Endothelial cell of umbilical vein (primary cell): Measurements from ENCODE around the gene FYN. TPM values are rescaled to one million over a fixed set of nuclear protein-coding genes. Genes with fewer than 3 reads are reported as not detected.
A peak's percentile ranks its signal among the peaks of the same experiment; 100 is the strongest.

Experiments
- BruUV-seq: library from RNA; stranded (reverse); fragments of 400-500 nt; replicated peaks from 2 replicates; lab custom pipeline; 2021; lab: Mats Ljungman, UMichigan
- CTCF ChIA-PET: fragments of 300-600, 350-600 bp; sonication (Branson Sonifier 250); formaldehyde crosslinking; loops from one replicate; lab custom pipeline; 2021; ENCODE audit warnings: antibody characterized with exemption, inconsistent platforms; lab: Charles Lee
- POLR2A ChIA-PET: fragments of 300-600, 350-600 bp; sonication (Branson Sonifier 250); formaldehyde crosslinking; loops from one replicate; lab custom pipeline; 2021; ENCODE audit warnings: antibody characterized with exemption, inconsistent platforms; lab: Charles Lee
- DNase-seq: peaks from one replicate; pipeline ENCODE4 v3.0.0-alpha.2; 2011; ENCODE audit warnings: low read depth, low spot score
- FAIRE-seq: peaks from 2 replicates; lab custom pipeline; 2011; peaks lifted over from hg19 to GRCh38; lab: Jason Lieb, UNC
- H2AFZ ChIP-seq: 2 replicates; pipeline ENCODE4 v1.6.0; 2012; ENCODE audit warnings: low read depth, low read length, control low read depth, inconsistent platforms
- H3K27ac ChIP-seq: 2 replicates; pipeline ENCODE4 v1.5.1; 2011; ENCODE audit warnings: low read depth, mild to moderate bottlenecking, control low read depth, low read length, moderate library complexity; ENCODE audit not compliant: insufficient read depth
- H3K27me3 ChIP-seq, 2 experiments: 2 replicates each; pipeline versions ENCODE4 v1.6.0 to v1.6.1; 2011; ENCODE audit warnings: low read length in 2 of 2, mixed read lengths in 1 of 2; ENCODE audit not compliant: control insufficient read depth in 2 of 2, insufficient read depth in 2 of 2
- H3K36me3 ChIP-seq, 2 experiments: 2 replicates in 1 of 2; 3 replicates in 1 of 2; pipeline ENCODE4 v1.5.1; 2011; ENCODE audit warnings: low read length in 2 of 2, mild to moderate bottlenecking in 1 of 2, moderate library complexity in 1 of 2; ENCODE audit not compliant: control insufficient read depth in 2 of 2, insufficient read depth in 2 of 2; ENCODE audit errors: extremely low read depth in 1 of 2
- H3K4me1 ChIP-seq: 3 replicates; pipeline ENCODE4 v1.5.1; 2011; ENCODE audit warnings: mild to moderate bottlenecking, low read length; ENCODE audit not compliant: control insufficient read depth, insufficient read depth; ENCODE audit errors: extremely low read depth
- H3K4me2 ChIP-seq: 2 replicates; pipeline ENCODE4 v1.6.1; 2011; ENCODE audit warnings: low read length, control low read depth, mixed read lengths; ENCODE audit not compliant: insufficient read depth
- H3K4me3 ChIP-seq, 3 experiments: fragments of 200-600 bp in 1 of 3; sonication (generic), shearing (Covaris generic) in 1 of 3; replicated peaks in 1 of 3; 2 replicates each; pipeline ENCODE4 v1.5.1; 2011 to 2016; ENCODE audit warnings: control low read depth in 3 of 3, low read length in 3 of 3, mild to moderate bottlenecking in 2 of 3, inconsistent platforms in 1 of 3, low read depth in 1 of 3, moderate library complexity in 1 of 3; ENCODE audit not compliant: insufficient read depth in 1 of 3
- H3K79me2 ChIP-seq: 2 replicates; pipeline ENCODE4 v1.6.0; 2012; ENCODE audit warnings: low read length, inconsistent platforms; ENCODE audit not compliant: control insufficient read depth, insufficient read depth
- H3K9ac ChIP-seq: replicated peaks from 2 replicates; pipeline ENCODE3; 2011; ENCODE audit warnings: low read length, control low read depth; ENCODE audit not compliant: insufficient read depth; ENCODE audit errors: extremely low read depth
- H3K9me1 ChIP-seq: replicated peaks from 3 replicates; pipeline ENCODE4 v1.6.0; 2011; ENCODE audit warnings: mild to moderate bottlenecking, low read length; ENCODE audit not compliant: control insufficient read depth, insufficient read depth; ENCODE audit errors: extremely low read depth
- H3K9me3 ChIP-seq: replicated peaks from 2 replicates; pipeline ENCODE4 v1.5.1; 2012; ENCODE audit warnings: low read length, inconsistent platforms; ENCODE audit not compliant: control insufficient read depth, insufficient read depth
- H4K20me1 ChIP-seq: replicated peaks from 2 replicates; pipeline ENCODE3; 2011; ENCODE audit warnings: mild to moderate bottlenecking, low read length; ENCODE audit not compliant: control insufficient read depth, insufficient read depth; ENCODE audit errors: extremely low read depth
- EZH2 ChIP-seq: IDR thresholded peaks from 2 replicates; pipeline ENCODE4 v1.6.1; 2012; ENCODE audit warnings: borderline replicate concordance, low read depth, mild to moderate bottlenecking, moderate library complexity, low read length, inconsistent platforms; ENCODE audit not compliant: severe bottlenecking
- FOS ChIP-seq: IDR thresholded peaks from 2 replicates; pipeline ENCODE4 v1.6.1; 2011; ENCODE audit warnings: mild to moderate bottlenecking, low read length, moderate library complexity, borderline replicate concordance; ENCODE audit not compliant: insufficient read depth
- GATA2 ChIP-seq: IDR thresholded peaks from 2 replicates; pipeline ENCODE4 v1.7.0; 2011; ENCODE audit warnings: low read depth, mild to moderate bottlenecking, moderate library complexity, mixed read lengths, low read length; ENCODE audit not compliant: insufficient read length, insufficient read depth
- JUN ChIP-seq: IDR thresholded peaks from 2 replicates; pipeline ENCODE4 v1.6.1; 2011; ENCODE audit warnings: borderline replicate concordance, low read depth; ENCODE audit not compliant: insufficient read length, insufficient read depth
- MYC ChIP-seq: IDR thresholded peaks from one replicate; pipeline ENCODE4 v1.6.1; 2011; ENCODE audit warnings: mild to moderate bottlenecking, low read depth, low read length
- POLR2A ChIP-seq: IDR thresholded peaks from 2 replicates; pipeline ENCODE4 v1.6.1; 2012; ENCODE audit warnings: low read depth, mild to moderate bottlenecking, control low read depth, low read length
- POLR2AphosphoS5 ChIP-seq: IDR thresholded peaks from 2 replicates; pipeline ENCODE4 v1.6.1; 2012; ENCODE audit warnings: low read depth, mild to moderate bottlenecking, control low read depth, low read length, moderate library complexity; ENCODE audit not compliant: insufficient read depth
- dilution Hi-C: fragments of 300-500 bp; cut with MboI; formaldehyde crosslinking; loops from one replicate; pipeline ENCODE4 v1.15.0; 2019; ENCODE audit warnings: low sequenced_read_pairs; ENCODE audit not compliant: extremely low pct_ligation_motif_present
- intact Hi-C: fragments of 100-400 bp; cut with micrococcal nuclease; formaldehyde crosslinking; loops from one replicate; pipeline ENCODE4 v1.10.0; 2022
- polyA plus RNA-seq, 4 experiments: library from polyadenylated mRNA; depleted of rRNA in 3 of 4; stranded (reverse) in 3 of 4; unstranded in 1 of 4; fragments of >200 nt; gene quantifications; 2 replicates each; pipeline versions ENCODE4 v1.2.1 to v1.2.3, GENCODE V29; 2011 to 2012; ENCODE audit warnings: missing spikeins in 1 of 4
- total RNA-seq: library from RNA; stranded (reverse); gene quantifications from 2 replicates; pipeline ENCODE4 v1.2.3, GENCODE V29; 2021
- TF ChIP-seq, protein P1 (sequence below): IDR thresholded peaks from 2 replicates; pipeline ENCODE4 v1.6.1; 2011; ENCODE audit not compliant: insufficient read depth, insufficient read length
- TF ChIP-seq, protein P2 (sequence below), 2 donors: IDR thresholded peaks; 1 replicate in 1 of 2; 2 replicates in 1 of 2; pipeline ENCODE4 v1.5.1; 2011; ENCODE audit warnings: low read length in 2 of 2, mild to moderate bottlenecking in 2 of 2, moderate library complexity in 2 of 2, control low read depth in 1 of 2, inconsistent platforms in 1 of 2, low read depth in 1 of 2; ENCODE audit not compliant: insufficient read depth in 1 of 2; ENCODE audit errors: extremely low read depth in 1 of 2

Gene FYN
- total and polyA plus RNA-seq, 2 donors (not counting 3 experiments of a cell fraction or from before 2014, with no cell fraction given) = 69.0 to 143 TPM

DNA sequence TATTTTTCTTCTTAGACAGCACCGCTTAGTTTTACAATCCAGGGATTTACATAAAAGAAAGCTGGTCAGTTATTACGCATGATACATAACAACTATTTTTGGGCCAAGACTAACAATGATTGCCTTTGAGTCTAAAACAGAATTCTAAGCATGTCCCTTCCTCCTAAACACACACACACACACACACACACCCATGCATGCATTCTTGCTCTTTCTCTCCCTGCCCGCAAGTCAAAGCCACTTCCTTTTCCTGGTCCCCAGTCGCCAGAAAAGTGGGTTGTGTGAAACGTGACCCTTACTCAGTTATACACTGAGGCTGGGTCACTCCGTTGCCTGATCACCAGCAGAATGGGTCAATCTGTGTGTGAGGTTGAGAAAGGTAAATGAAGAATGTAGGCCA, 31.4 kb downstream of the FYN start:
- Histone ChIP-seq H3K4me2 (no peak overlapping the region), H3K9ac (no peak overlapping the region), H3K4me1 (peaks cover 20% of the 10 kb centered on the region), H3K4me3 (no peak overlapping the region), H2AFZ (no peak overlapping the region), H3K27me3 (no peaks in the 10 kb centered on the region), H4K20me1 (peaks cover 5% of the 10 kb centered on the region), H3K9me1 (no peaks in the 10 kb centered on the region), H3K36me3 (no peaks in the 10 kb centered on the region), H3K9me3 (no peaks in the 10 kb centered on the region), H3K79me2 (peaks cover 4% of the 10 kb centered on the region), H3K27ac (no peak overlapping the region)
- no peak for TF ChIP-seq EZH2
- TF ChIP-seq MYC = no peak
- TF ChIP-seq POLR2AphosphoS5 = no peak
- TF ChIP-seq POLR2A = no peak
- TF ChIP-seq GATA2 = no peak
- TF ChIP-seq, protein P1, sequence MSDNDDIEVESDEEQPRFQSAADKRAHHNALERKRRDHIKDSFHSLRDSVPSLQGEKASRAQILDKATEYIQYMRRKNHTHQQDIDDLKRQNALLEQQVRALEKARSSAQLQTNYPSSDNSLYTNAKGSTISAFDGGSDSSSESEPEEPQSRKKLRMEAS = no peak
- TF ChIP-seq FOS = no peak
- FAIRE-seq (peak; percentile 81), DNase-seq (peak; percentile 74)
- intact Hi-C loops (no loop called here), dilution Hi-C loops (no loop called here)
- ChIA-PET CTCF (interaction anchor here (0.7 kb wide), 1 partner anchor 79 kb away, joined by 3 read pairs; no protein-coding TSS in a partner anchor), POLR2A (interaction anchor here (0.7 to 1.1 kb wide), 2 partner anchors 18 to 35 kb away, joined by 3 to 4 read pairs; no protein-coding TSS in a partner anchor)
- no TSS peak for BruUV-seq

DNA sequence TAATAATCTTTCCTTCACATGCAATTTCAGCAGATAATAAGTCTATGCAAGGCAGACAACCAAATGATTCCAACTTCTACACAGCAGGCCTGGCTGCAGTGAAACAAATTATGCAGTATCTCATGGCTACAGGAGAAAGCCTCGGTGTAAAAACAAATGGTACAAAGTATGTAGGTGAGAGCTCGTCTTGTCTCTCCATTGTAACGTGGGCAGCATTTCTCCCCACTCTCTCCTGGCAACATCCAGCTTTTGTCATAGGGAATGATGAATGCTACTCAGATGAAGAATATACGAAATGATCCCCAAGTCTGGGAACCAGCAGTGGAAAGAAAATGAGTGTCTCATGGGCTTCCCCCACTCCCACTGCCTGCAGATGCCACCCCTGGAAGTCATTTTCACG, 32.4 kb downstream of the FYN start:
- DNase-seq (no peak), FAIRE-seq (no peak)
- Histone ChIP-seq H3K9ac (no peak overlapping the region), H3K27me3 (no peaks in the 10 kb centered on the region), H2AFZ (no peak overlapping the region), H3K9me1 (no peaks in the 10 kb centered on the region), H3K79me2 (peaks cover 4% of the 10 kb centered on the region), H4K20me1 (peaks cover 5% of the 10 kb centered on the region), H3K36me3 (no peaks in the 10 kb centered on the region), H3K27ac (no peak overlapping the region), H3K4me2 (no peak overlapping the region), H3K9me3 (no peaks in the 10 kb centered on the region), H3K4me3 (no peak overlapping the region), H3K4me1 (peaks cover 20% of the 10 kb centered on the region)
- dilution Hi-C loops (no loop called here), intact Hi-C loops (no loop called here)
- POLR2A ChIA-PET = no interaction called here
- BruUV-seq = no TSS peak
- TF ChIP-seq, protein P2, sequence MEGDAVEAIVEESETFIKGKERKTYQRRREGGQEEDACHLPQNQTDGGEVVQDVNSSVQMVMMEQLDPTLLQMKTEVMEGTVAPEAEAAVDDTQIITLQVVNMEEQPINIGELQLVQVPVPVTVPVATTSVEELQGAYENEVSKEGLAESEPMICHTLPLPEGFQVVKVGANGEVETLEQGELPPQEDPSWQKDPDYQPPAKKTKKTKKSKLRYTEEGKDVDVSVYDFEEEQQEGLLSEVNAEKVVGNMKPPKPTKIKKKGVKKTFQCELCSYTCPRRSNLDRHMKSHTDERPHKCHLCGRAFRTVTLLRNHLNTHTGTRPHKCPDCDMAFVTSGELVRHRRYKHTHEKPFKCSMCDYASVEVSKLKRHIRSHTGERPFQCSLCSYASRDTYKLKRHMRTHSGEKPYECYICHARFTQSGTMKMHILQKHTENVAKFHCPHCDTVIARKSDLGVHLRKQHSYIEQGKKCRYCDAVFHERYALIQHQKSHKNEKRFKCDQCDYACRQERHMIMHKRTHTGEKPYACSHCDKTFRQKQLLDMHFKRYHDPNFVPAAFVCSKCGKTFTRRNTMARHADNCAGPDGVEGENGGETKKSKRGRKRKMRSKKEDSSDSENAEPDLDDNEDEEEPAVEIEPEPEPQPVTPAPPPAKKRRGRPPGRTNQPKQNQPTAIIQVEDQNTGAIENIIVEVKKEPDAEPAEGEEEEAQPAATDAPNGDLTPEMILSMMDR (IDR thresholded peaks at IDR 0.05; ENCODE audit: extremely low read depth in 1 of 2, insufficient read depth in 1 of 2, low read depth in 1 of 2, low read length in 2 of 2) = no peak
- TF ChIP-seq FOS = no peak
- no peak for TF ChIP-seq POLR2A
- no peak for TF ChIP-seq MYC
- no peak for TF ChIP-seq EZH2
- no peak for TF ChIP-seq JUN
- TF ChIP-seq GATA2 = no peak
- TF ChIP-seq, protein P1 = no peak
- no peak for TF ChIP-seq POLR2AphosphoS5
- CTCF ChIA-PET = no interaction called here
